Common myeloid progenitor, CD34-positive (primary cell): Measurements from ENCODE around the gene RAPGEF4.
A peak's percentile ranks its signal among the peaks of the same experiment; 100 is the strongest.

Source experiments
- CTCF ChIA-PET: fragments of 350-600 bp; sonication (Branson Sonifier 250); formaldehyde crosslinking; loops from one replicate; lab custom pipeline; 2021; ENCODE audit warnings: antibody characterized with exemption; lab: Charles Lee
- POLR2A ChIA-PET: fragments of 350-600 bp; sonication (Branson Sonifier 250); formaldehyde crosslinking; loops from one replicate; lab custom pipeline; 2021; ENCODE audit warnings: antibody characterized with exemption; lab: Charles Lee
- DNase-seq, 3 donors: peaks; one replicate each; pipeline versions ENCODE4 v3.0.0 to v3.0.0-alpha.2; 2013
- H3K27ac ChIP-seq, 2 experiments: 1 replicate in 1 of 2; 2 replicates in 1 of 2; pipeline ENCODE4 v1.7.0; 2013; ENCODE audit warnings: inconsistent platforms in 2 of 2, low read length in 2 of 2, mild to moderate bottlenecking in 2 of 2, low read depth in 1 of 2, moderate library complexity in 1 of 2; ENCODE audit not compliant: severe bottlenecking in 2 of 2, insufficient read depth in 1 of 2, poor library complexity in 1 of 2
- H3K27me3 ChIP-seq, 5 experiments: replicated peaks in 2 of 5; 1 replicate in 3 of 5; 2 replicates in 2 of 5; pipeline versions ENCODE4 v1.6.1 to v1.7.0; 2013; ENCODE audit warnings: low read length in 4 of 5, mild to moderate bottlenecking in 2 of 5, moderate library complexity in 2 of 5, inconsistent platforms in 1 of 5; ENCODE audit not compliant: insufficient read depth in 5 of 5, control insufficient read depth in 4 of 5
- H3K36me3 ChIP-seq, 4 experiments: 1 replicate in 2 of 4; 2 replicates in 2 of 4; pipeline versions ENCODE4 v1.6.1 to v1.7.0; 2013; ENCODE audit warnings: low read length in 3 of 4, control low read depth in 1 of 4, mild to moderate bottlenecking in 1 of 4; ENCODE audit not compliant: control insufficient read depth in 4 of 4, insufficient read depth in 4 of 4
- H3K4me1 ChIP-seq, 4 experiments: 1 replicate in 3 of 4; 2 replicates in 1 of 4; pipeline versions ENCODE4 v1.6.1 to v1.7.1; 2013; ENCODE audit warnings: low read length in 3 of 4, mild to moderate bottlenecking in 3 of 4, control low read depth in 1 of 4, inconsistent platforms in 1 of 4, moderate library complexity in 1 of 4; ENCODE audit not compliant: control insufficient read depth in 4 of 4, insufficient read depth in 4 of 4; ENCODE audit errors: control extremely low read depth in 1 of 4
- H3K4me3 ChIP-seq, 7 experiments: 1 replicate in 4 of 7; 2 replicates in 3 of 7; pipeline versions ENCODE4 v1.5.1 to v1.7.0; 2013; ENCODE audit warnings: mild to moderate bottlenecking in 7 of 7, low read length in 6 of 7, moderate library complexity in 6 of 7, inconsistent platforms in 2 of 7, low read depth in 2 of 7, control low read depth in 1 of 7; ENCODE audit not compliant: insufficient read depth in 4 of 7, control insufficient read depth in 1 of 7; ENCODE audit errors: extremely low read depth in 1 of 7
- H3K9me3 ChIP-seq, 5 experiments: 1 replicate in 4 of 5; 2 replicates in 1 of 5; pipeline versions ENCODE4 v1.6.1 to v1.7.1; 2013; ENCODE audit warnings: low read length in 4 of 5, mild to moderate bottlenecking in 2 of 5, inconsistent platforms in 1 of 5, low read depth in 1 of 5, moderate library complexity in 1 of 5; ENCODE audit not compliant: control insufficient read depth in 4 of 5, insufficient read depth in 2 of 5; ENCODE audit errors: control extremely low read depth in 1 of 5
- WGBS: methylation state at CpG from one replicate; pipeline ENCODE4 v1.1.5; 2013; ENCODE audit not compliant: insufficient coverage; 5-methylcytosine and 5-hydroxymethylcytosine counted together

RAPGEF4 gene

DNA sequence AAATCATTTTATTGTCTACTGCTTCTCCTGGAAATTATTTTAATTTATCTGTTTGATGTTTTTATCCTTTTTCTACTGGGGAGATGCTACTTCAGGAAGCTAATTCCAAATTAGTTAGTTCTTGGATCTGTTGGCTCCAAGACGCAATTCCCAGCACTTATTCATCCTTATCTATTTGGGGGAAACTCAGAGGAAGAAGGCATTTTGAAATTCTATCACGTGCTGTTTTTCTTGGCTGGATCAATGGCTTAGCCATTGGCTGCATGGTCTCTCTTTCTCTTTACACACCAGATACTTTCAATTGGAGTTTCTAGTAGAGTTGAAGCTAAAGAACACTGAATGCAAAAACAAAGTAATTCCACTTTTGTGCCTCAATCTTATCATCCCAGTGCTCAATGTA, 98.3 kb downstream of the RAPGEF4 start:
- ChIA-PET CTCF (no interaction called here), POLR2A (no interaction called here)
- DNase-seq = no peak
- Histone ChIP-seq H3K27ac (no peak overlapping the region), H3K9me3 (no peaks in the 10 kb centered on the region), H3K27me3 (peaks cover 0 to 5% (median 0%) of the 10 kb centered on the region in 5 experiments), H3K4me1 (no peaks in the 10 kb centered on the region), H3K36me3 (no peaks in the 10 kb centered on the region), H3K4me3 (no peak overlapping the region)
- WGBS = no CpG with 5 or more reads among the region's 2 CpGs

DNA sequence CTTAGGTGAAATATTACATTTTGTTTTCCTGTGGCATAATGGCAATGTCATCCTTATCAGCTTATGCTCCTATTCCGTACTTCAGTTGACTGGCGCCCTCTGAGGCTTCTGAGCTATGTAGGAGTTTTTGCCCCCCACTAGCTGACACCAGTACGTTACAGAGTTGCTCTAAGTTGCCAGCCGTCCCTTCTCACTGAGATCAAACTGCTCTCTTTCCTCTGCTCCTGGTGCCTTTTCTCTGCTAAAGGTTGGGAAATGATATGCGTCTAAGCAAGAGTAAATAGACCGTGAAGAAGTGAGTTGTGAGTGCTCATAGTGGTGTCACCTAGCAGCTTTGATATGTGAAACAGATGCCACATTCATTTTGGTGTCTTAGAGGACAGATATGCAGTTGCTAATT, 99.2 kb downstream of the RAPGEF4 start:
- H3K4me1 ChIP-seq = no peaks in the 10 kb centered on the region
- H3K9me3 ChIP-seq = no peaks in the 10 kb centered on the region
- no peak overlapping the region for H3K4me3 ChIP-seq
- ChIA-PET POLR2A (no interaction called here), CTCF (no interaction called here)
- H3K36me3 ChIP-seq = no peaks in the 10 kb centered on the region
- no peak overlapping the region for H3K27ac ChIP-seq
- DNase-seq = no peak
- peaks cover 0 to 6% (median 0%) of the 10 kb centered on the region in 5 experiments for H3K27me3 ChIP-seq
- WGBS = 92% methylated on average over 5 of the region's 6 CpGs

DNA sequence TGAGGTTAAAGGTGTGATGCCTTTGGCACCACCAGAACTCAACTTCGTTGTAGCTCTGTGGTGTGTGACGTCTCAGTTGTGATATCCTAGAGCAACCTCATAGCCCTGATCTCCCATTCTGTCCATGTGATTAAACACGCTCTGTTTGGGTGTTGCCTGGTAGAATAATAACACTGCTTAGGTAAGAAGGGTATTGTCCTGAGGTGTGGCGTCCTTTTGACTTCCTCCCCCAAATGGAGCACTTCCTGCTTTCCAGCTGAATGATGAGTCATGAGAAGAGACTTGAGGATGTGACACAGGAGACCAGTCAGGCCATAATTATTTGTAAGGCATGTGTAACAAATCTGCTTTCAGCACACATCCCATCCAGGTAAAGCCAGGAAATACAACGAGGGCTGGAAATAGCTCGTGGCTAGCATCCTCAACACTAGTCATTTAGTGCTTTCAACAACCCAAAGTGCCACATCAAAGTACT, 100.7 kb downstream of the RAPGEF4 start:
- Histone ChIP-seq H3K9me3 (no peaks in the 10 kb centered on the region), H3K36me3 (no peaks in the 10 kb centered on the region), H3K27ac (no peak overlapping the region), H3K4me1 (no peaks in the 10 kb centered on the region), H3K27me3 (peaks cover 0 to 8% (median 0%) of the 10 kb centered on the region in 5 experiments), H3K4me3 (no peak overlapping the region)
- POLR2A ChIA-PET = no interaction called here
- 65% methylated on average over 4 of the region's 6 CpGs for WGBS
- peak; percentile 9 to 41 (median 22) for DNase-seq
- CTCF ChIA-PET = no interaction called here

DNA sequence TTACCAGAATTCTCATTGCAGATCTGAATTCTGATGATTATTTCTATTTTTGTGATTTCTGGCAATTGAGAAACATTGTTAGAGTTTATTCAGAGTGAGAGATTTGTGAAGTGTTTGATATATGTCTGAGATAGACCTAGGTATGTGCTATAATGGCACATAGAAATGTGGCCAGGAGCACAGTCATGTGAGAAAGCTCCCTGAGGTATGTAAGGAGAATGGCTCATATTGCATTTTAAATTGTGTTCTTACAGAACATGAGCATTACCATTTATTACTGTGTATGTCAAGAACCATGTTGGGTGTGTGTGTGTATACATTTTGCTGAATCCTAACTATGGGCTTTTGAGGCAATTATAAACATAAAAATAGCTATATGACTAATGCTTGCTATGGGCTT, 101.2 kb downstream of the RAPGEF4 start:
- no peak overlapping the region for H3K4me3 ChIP-seq
- H3K4me1 ChIP-seq = no peaks in the 10 kb centered on the region
- ChIA-PET POLR2A (no interaction called here), CTCF (no interaction called here)
- peaks cover 0 to 8% (median 0%) of the 10 kb centered on the region in 5 experiments for H3K27me3 ChIP-seq
- H3K27ac ChIP-seq = no peak overlapping the region
- no peaks in the 10 kb centered on the region for H3K9me3 ChIP-seq
- DNase-seq = no peak
- H3K36me3 ChIP-seq = no peaks in the 10 kb centered on the region

DNA sequence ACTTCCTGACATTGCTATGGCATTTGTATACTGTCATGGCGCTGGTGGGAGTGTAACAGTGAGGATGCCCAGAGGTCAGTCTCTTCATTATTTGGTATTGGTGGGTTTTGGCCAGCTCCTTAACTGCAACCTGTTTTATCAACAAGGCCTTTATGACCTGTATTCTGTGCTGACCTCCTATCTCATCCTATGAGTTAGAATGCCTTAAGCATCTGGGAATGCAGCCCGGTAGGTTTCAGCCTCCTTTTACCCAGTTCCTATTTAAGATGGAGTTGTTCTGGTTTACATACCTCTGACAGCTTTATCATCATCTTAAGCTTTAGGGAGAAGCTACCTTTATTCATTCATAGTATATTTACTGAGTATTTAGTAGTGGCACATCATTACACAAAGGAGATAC, 103.8 kb downstream of the RAPGEF4 start:
- H3K9me3 ChIP-seq = no peaks in the 10 kb centered on the region
- no peaks in the 10 kb centered on the region for H3K4me1 ChIP-seq
- 100% methylated on average over 2 of the region's 2 CpGs for WGBS
- no peaks in the 10 kb centered on the region for H3K36me3 ChIP-seq
- ChIA-PET POLR2A (no interaction called here), CTCF (no interaction called here)
- peaks cover 0 to 8% (median 0%) of the 10 kb centered on the region in 5 experiments for H3K27me3 ChIP-seq
- DNase-seq = no peak
- H3K4me3 ChIP-seq = no peak overlapping the region
- H3K27ac ChIP-seq = no peak overlapping the region

DNA sequence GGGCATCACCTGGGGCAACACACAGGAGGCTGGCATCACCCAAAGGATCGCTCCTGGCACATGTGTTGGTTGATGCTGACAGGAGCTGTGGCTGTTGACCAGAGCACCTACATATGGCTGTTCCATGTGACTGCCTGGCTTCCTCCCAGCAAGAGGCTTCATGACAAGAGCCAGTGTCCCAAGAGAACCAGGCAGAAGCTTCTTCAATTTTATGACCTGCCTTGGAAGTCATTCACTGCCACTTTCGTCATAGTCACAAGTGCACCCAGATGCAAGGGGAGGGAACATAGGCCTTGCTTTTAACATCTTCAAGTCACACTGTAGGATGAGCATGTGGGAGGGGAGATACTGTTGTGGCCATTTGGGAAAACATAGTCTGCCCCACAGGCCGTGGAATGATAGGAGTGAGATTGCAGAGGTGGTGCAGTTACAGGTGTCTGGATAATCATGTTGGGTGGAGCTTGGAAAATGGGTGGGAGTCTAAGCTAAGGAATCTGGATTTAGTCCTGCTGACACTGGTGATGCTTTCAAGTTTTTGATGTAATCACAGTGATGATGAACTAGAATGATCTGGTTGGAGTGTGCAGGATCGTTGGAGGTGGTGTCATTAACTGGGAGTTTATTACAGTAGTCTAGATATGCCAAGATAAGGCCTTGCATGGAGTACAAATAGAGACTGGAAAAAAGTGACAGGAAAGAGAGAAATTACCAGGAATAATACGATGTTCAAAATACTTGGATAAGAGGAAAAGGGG, 107.0 kb downstream of the RAPGEF4 start:
- Histone ChIP-seq H3K36me3 (no peaks in the 10 kb centered on the region), H3K4me3 (no peak overlapping the region), H3K4me1 (no peaks in the 10 kb centered on the region), H3K27ac (no peak overlapping the region), H3K9me3 (no peaks in the 10 kb centered on the region), H3K27me3 (peaks cover 0 to 7% (median 0%) of the 10 kb centered on the region in 5 experiments)
- POLR2A ChIA-PET = no interaction called here
- DNase-seq = no peak
- WGBS = 96% methylated on average over 4 of the region's 5 CpGs
- CTCF ChIA-PET = no interaction called here

DNA sequence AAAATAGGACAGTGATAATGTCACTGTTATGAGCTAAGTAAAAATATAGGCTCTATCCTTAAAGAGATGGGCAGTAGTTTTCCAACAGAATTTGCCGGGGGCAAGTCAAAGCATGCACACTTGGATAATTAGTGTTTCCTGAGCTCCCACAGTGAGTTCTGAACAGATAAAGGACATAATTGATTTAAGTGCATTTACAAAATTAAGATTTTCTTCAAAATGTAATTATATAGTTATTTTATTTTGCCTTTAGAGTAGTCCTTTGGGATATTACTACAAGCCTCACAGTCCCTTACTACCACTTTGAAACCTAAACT, 107.6 kb downstream of the RAPGEF4 start:
- Histone ChIP-seq H3K9me3 (no peaks in the 10 kb centered on the region), H3K36me3 (no peaks in the 10 kb centered on the region), H3K4me1 (no peaks in the 10 kb centered on the region), H3K27ac (no peak overlapping the region), H3K4me3 (no peak overlapping the region), H3K27me3 (peaks cover 0 to 4% (median 0%) of the 10 kb centered on the region in 5 experiments)
- CTCF ChIA-PET = no interaction called here
- WGBS = no CpG with 5 or more reads among the region's 1 CpG
- no peak for DNase-seq
- POLR2A ChIA-PET = no interaction called here
